NCI-H774 (cell line): ENCODE results near the gene SMIM22.

Experiments
- DNase-seq: peaks from one replicate; lab custom pipeline; 2025; lab: John Stamatoyannopoulos, UW

SMIM22 gene, protein sequence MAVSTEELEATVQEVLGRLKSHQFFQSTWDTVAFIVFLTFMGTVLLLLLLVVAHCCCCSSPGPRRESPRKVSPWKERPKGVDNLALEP

GRCh38 chr16:4795181-4795827, at the start of gene SMIM22:
Gene SMIM22 (plus strand): TSS chr16:4795369. CDS start chr16:4795735, 366 bp downstream.
- peak; percentile 71 for DNase-seq

DNA sequence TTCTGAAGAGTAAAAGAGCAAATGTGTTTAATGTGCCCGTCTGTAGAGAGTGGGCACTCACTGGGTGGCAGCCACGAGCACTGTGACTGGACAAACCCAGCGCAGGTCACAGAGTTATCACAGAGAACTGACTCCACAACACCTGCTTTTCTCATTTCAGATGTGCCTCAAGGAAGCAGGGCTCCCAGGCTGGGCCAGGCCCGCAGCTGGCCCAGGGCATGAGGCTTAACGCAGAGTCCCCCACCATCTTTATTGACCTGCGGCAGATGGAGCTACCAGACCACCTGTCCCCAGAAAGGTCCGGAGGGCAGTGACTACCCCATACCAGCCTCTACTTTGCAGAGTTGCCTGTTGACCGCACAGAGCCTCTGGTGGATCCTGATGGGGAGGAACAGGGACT, 49.0 kb upstream of the SMIM22 start:
- no peak for DNase-seq

DNA sequence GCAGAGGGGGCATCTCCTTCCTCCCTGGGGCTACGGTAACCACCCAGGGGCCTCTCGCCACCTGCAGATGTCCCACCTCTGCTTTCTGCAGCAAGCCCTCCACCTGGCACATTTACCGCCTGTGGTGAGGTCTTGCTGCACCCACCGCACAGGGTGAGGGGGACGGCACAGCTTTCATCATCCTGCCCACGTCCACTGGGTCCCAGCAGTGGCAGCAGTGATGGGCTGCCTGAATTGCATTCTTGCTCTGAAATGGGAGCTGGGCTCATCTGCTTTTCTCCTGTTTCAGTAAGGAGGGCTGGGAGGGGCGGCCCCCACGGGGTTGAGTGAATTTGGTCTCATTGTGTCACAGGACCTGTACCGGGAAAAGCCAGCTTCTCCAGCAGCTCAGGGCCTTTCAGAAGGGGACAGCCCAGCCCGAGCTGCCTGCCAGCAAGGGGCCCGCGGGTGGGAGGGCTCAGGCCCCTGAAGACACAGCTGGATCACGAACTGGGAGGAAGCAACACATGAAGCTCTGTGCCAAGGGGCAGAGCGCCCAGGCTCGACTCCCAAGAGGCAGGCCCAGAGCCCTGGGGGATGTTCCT, 48.1 kb upstream of the SMIM22 start:
- no peak for DNase-seq

- DNase-seq, result no peak
Observed at GRCh38 chr16:4747906-4748681, 47.1 kb upstream of the SMIM22 start.

GRCh38 chr16:4748682-4749411, 46.3 kb upstream of the SMIM22 start:
- no peak for DNase-seq

- DNase-seq, result no peak
Observed at GRCh38 chr16:4749700-4750257, 45.4 kb upstream of the SMIM22 start.

- no peak for DNase-seq
Observed at GRCh38 chr16:4750896-4751295, 44.3 kb upstream of the SMIM22 start.

DNA sequence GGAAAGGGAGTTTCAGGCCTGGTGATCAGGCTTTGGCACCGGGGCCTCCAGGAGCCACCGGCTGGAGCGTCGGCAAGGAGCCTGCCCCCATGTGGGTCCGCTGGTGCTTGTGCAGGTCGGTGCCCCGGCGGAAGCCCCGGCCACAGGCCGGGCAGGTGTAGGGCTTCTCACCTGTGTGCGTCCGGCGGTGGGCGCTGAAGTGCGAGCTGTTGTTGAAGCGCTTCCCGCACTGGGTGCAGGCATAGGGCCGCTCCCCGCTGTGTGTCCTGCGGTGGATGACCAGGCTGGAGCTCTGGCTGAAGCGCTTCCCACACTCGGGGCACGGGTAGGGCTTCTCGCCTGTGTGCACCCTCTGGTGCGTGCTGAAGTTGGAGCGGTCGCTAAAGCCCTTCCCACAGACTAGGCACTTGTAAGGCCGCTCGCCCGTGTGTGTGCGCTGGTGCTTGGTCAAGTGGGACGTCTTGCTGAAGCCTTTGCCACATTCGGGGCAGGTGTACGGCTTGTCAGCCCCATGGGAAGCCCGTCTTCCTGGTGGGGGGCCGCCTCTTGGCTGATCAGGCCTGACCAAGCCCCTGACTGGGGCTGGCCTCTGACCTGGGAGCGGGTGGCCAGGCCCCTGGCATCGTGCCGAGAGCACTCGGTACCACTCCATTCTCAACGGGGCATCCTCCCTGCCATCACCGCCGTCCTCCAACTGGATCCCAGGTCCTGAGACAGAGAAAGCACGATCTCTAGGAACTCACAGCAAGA, 42.6 kb upstream of the SMIM22 start:
- DNase-seq, result no peak

- DNase-seq, result no peak
Observed at GRCh38 chr16:4753227-4753626, 41.9 kb upstream of the SMIM22 start.

- DNase-seq, result no peak
Observed at GRCh38 chr16:4754865-4755264, 40.3 kb upstream of the SMIM22 start.

DNA sequence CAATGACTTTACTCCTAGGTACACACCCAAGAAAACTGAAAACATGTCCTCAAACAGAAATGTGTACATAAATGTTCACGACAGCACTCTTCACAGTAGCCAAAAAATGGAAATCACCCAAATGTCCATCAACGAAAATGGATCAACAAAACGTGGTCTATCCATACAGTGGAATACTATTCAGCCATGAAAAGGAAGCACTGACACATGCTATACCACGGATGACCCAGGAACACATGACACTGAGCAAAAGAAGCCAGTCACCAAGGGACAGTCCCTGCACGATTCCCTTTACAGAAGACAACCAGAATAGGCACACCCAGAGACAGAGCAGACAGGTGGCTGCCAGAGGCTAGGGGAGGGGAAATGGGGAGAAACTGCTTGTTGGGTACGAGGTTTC, 39.5 kb upstream of the SMIM22 start:
- no peak for DNase-seq

DNA sequence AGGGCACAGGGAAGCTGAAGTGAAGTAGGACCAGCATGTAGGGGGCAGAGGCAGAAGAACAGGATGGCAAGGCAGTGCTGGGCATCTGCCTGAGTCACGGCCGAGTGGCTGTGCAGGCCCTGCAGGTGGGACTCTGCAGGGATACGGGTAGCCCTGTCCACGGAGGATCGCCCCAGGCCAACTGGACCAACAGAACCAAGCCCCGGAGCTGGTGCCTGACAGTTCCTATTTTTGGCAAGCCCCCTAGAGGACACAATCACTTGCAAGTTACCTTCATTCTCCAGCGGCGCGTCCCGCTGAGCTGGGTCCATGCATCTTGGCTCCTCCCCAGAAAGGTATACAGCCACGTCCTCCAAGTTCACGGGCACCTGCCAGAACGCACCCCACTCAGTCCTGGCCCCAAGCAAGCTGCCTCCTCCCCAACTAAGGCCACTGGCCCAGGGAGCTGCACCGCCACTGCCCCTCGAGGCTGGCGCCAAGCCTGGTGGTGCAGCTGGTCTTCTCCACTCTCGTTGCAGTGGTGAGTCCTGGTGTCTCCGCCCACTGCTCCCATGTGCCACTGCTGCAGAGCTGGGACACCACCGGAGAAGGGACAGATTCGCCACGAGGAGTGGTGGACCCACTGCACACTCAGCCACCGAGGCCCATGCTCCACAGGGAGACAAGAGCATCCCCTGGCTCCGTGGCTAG, 34.8 kb upstream of the SMIM22 start:
- no peak for DNase-seq

GRCh38 chr16:4762205-4762604, 33.0 kb upstream of the SMIM22 start:
- DNase-seq, result no peak

- no peak for DNase-seq
Observed at GRCh38 chr16:4763791-4764190, 31.4 kb upstream of the SMIM22 start.

DNA sequence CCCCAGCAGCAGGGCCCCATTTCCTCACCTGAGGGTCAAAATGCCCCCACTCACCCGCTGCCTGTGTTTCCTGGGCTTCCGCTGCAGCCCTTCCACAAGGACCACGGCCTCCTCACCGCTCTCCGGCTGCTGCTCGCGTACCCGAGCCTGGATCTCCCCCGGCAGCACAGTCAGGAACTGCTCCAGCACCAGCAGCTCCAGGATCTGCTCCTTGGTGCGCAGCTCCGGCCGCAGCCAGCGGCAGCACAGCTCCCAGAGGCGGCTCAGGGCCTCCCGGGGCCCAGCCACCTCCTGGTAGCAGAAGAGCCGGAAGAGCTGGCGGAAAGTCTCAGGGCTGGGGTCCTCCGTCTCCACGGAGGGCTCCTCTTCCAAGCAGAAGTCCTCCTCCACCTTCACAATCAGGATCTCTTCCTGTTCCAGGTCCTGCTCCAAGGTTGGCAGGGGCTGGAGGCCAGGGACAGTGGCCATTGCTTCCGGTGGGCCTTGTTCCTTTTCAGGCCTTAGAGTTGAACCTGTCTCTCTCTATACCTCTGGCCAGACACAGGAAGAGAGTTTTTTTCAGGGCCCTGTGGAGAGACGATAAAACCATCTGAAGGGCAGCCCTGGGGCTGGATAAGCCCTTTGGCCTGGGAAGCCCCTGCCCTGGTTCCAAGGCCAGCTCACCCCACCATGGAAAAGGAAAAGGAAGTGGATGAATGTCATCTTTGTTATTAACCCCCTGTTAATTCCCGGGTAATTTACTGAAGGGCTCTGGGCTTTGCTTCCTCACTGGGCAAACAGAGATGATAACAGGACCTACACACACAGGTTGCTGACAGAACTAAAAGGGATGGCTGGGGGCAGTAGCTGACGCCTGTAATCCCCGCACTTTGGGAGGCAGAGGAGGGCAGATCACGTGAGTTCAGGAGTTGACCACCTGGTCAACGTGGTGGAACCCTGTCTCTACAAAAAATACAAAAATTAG, 29.4 kb upstream of the SMIM22 start:
- DNase-seq, result no peak

DNA sequence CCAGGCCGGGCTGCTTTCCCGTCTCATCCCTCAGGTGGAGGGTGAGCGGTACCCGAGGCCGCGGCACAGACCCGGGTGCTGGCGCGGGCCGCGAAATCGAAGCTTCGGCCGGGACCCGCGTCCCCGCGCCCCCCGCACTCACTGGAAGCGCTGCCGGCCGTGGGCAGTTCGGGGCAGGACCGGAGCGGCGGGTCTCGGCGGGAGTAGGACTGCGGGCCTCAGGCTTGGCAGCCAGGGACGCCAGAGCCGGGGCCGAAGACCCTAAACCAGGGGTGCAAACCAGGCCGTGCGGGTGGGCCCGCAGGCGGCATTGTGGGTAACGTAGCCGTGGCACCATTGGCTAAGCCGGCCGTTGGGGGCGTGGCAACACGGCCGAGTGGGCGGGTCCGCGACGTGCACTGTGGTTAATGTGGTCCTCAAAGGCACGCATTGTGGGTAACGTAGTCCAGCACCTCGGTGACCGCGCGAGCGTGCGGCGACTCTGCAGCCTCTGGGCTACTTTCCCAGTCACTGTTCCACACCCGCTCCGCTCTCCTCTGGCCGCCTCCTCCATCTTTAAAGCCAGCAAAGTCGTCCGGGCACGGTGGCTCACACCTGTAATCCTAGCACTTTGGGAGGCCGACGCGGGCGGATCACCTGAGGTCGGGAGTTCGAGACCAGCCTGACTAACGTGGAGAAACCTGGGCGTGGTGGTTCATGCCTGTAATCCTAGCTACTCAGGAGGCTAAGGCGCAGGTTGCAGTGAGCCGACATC, 28.1 kb upstream of the SMIM22 start, which contains the start of gene ZNF500:
Gene ZNF500 (minus strand): TSS at position 288 of the 754 bp plus-strand sequence. CDS start 1,184 bp downstream, outside the sequence.
- DNase-seq, result peak; percentile 94

- DNase-seq, result no peak
Observed at GRCh38 chr16:4767872-4768548, 27.2 kb upstream of the SMIM22 start.
